WI38 (cell line): ENCODE measurements around the gene FHAD1.

Experiments
- H3K4me3 ChIP-seq: 2 replicates; pipeline ENCODE4 v1.5.1; 2011; ENCODE audit warnings: low read depth, mild to moderate bottlenecking, control low read depth, low read length
- TF ChIP-seq, protein P1 (sequence below): IDR thresholded peaks from 2 replicates; pipeline ENCODE4 v1.5.1; 2012; ENCODE audit warnings: low read depth, mild to moderate bottlenecking, control low read depth, low read length

FHAD1 gene

DNA sequence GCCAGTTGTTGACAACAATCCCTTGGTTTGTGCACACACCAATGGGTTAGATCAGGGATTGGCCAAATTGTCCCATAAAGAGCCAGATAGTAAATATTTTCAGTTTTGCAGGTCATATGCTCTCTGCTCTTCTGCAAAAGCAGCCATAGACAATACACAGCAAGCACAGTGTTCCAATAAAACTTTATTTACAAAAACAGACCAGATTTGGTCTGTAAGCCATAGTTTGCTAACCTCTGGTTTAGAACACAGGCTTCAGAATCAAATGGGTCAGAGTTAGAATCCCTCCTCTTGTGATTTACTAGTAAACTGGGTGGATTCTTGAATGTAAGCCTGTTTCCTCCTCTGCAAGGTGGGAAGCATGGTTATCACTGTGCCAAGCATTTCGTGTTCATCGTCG is 97.4 kb downstream of the FHAD1 start:
- TF ChIP-seq, protein P1, sequence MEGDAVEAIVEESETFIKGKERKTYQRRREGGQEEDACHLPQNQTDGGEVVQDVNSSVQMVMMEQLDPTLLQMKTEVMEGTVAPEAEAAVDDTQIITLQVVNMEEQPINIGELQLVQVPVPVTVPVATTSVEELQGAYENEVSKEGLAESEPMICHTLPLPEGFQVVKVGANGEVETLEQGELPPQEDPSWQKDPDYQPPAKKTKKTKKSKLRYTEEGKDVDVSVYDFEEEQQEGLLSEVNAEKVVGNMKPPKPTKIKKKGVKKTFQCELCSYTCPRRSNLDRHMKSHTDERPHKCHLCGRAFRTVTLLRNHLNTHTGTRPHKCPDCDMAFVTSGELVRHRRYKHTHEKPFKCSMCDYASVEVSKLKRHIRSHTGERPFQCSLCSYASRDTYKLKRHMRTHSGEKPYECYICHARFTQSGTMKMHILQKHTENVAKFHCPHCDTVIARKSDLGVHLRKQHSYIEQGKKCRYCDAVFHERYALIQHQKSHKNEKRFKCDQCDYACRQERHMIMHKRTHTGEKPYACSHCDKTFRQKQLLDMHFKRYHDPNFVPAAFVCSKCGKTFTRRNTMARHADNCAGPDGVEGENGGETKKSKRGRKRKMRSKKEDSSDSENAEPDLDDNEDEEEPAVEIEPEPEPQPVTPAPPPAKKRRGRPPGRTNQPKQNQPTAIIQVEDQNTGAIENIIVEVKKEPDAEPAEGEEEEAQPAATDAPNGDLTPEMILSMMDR = no peak
- H3K4me3 ChIP-seq = no peak overlapping the region

DNA sequence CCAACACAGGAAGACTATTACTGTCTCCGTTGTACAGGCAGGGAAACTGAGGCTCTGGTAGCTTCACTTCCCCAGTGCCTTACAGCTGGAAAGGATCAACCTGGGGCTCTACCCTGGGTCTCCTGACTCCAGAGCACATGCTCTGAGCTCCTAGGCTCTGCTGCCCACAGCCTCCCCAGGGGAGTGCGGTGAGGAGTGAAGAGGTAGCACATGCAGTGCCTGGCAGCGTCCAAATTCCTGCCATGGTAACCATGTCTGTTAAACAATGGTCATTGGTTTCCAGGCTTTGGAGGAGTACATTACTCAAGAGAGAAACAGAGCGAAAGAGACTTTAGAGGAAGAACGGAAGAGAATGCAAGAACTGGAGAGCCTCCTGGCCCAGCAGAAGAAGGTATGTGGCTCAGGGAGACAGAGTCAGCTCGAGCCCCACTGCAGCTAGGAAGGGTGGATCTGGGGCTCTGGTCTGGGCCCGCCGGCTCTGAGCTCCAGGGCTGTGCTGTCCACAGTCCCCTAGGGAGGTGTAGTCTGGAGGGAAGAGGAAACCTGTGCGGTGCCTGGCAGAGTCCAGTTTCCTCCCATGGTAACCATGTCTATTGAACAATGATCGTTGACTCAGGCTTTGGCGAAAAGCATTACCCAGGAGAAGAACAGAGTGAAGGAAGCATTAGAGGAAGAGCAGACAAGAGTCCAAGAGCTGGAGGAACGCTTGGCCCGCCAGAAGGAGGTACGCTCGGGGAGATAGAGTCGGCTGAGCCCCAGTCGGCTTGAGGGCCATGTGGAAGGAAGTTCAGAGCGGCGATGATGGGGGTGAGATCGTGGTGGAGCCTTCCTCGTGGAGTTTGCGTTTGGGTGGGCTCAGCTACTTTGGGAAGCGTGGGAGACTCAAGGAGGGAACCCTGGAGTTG is 98.0 kb downstream of the FHAD1 start:
- TF ChIP-seq, protein P1 = no peak
- H3K4me3 ChIP-seq = no peak overlapping the region

DNA sequence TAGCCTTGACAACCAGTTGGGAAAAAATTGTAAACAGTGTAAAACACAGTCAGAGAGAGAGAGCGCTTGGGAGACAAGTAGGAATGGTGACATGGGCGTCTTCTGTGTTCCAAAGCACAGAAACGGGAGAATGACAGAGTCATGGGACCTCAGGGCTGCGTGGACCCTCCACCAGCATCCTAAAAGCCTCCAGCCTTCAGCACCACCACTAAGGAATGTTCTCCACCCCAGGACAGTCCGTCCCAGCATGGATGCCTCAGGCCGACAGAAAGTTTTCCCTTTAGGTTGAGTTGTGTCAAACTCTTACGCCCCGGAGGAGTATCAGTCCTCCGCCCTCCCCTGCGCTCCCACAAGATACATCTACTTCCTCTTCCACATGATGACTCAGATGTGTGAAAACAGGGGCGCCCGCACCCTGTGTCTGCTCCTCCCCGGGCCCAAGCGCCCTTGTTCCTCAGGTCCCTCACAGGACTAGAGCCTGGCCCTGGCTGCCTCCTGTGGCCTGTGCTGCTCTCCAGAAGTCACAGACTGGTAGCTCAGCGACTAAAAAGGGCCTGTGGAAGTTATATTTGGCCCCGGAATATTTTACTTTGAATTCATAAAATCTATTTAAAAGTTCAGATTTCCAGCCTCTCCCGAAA is 98.8 kb downstream of the FHAD1 start:
- TF ChIP-seq, protein P1 = no peak
- no peak overlapping the region for H3K4me3 ChIP-seq

DNA sequence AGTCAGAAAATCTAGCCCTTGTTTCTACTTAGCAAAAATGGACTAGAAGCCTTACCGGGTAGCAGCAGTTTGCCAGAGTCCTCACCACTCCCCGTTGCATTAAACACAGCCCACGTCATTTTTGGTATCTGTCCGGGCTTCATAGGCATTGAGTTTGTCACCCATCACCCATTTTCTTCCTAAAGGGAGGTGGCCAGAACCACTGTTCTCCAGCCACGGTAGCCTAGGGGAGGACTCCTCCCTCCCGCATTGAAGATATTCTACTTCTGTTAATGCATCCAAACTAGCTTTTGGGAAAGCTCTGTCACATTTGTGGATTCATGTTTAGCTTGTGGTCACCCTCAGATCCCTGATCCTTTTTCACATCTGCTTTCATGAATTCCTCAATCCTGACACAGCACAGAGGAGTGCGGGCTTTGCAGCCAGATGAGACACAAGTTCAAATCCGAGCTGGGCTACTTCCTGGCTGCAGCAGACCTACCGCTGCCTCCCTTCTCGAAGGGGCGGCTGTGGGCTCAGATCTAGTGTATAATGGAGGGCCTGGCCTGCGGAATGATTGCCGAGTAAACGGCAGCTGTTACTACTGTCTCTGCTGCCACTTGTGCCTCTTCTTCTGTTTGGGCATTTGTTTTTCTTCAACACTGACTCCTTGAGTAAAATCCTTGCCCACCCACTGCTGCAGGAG is 99.5 kb downstream of the FHAD1 start:
- H3K4me3 ChIP-seq = no peak overlapping the region
- TF ChIP-seq, protein P1 = no peak

DNA sequence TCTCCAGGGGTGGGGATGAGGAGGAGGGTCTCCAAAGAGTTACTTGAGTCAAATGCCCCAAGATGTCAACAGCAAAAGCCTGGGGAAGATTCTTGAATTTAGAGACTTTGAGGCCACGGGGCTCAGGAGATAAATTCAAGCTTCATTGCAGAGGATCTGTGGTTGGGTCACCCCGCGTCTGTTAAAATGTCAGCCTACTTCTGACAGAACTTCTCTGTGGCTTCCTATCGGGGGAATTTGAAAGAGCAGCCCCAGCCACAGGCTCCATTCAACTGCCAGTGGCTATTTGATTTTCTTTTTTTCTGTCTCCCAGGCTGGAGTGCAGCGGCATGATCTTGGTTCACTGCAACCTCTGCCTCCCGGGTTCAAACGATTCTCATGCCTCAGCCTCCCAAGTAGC is 100.2 kb downstream of the FHAD1 start:
- no peak overlapping the region for H3K4me3 ChIP-seq
- TF ChIP-seq, protein P1 = no peak

DNA sequence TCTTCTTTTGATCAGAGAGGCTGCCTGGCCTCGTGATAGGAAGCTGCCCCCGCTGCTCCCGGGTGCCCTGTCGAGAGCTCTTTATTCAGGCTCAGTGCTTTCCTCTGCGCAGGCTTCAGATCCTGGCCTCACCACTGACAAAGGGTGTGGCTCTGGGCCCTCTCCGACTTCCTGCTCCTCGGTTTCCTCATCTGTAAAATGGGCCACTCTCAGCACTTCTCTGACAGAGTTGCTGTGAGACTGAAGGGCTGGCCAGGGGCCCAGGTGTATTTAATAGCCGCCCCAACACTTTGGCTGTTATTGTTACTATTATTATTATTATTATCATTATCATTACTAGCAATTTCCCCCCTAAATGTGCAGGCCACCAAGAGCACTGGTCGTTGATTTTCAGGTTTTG is 101.6 kb downstream of the FHAD1 start:
- TF ChIP-seq, protein P1 = no peak

More for the DNA sequence above, 101.6 kb downstream of the FHAD1 start:
- H3K4me3 ChIP-seq = no peak overlapping the region
